SK-N-SH treated with all-trans-retinoic acid at 6 μM for 48 hours (cell line): ENCODE measurements around the gene DPYD.

Experiments
- ATAC-seq: fragments of 200-7000 bp; cut with Tn5 transposase; 3 replicates; pipeline ENCODE4 v1.9.1; 2020; ENCODE audit warnings: mild to moderate bottlenecking, moderate library complexity
- ARNTL ChIP-seq: fragments of 450-650 bp; formaldehyde crosslinking; IDR thresholded peaks from 2 replicates; pipeline ENCODE4 v1.5.0; 2020; ENCODE audit warnings: low read depth, mild to moderate bottlenecking, moderate library complexity, borderline replicate concordance
- BACH2 ChIP-seq: fragments of 250-450 bp; sonication (Bioruptor Pico); IDR thresholded peaks from 2 replicates; pipeline ENCODE4 v1.9.0; 2021; ENCODE audit warnings: mild to moderate bottlenecking, borderline replicate concordance
- CSDC2 ChIP-seq: fragments of 250-450 bp; sonication (Bioruptor Pico); IDR thresholded peaks from 2 replicates; pipeline ENCODE4 v1.5.0; 2020; ENCODE audit warnings: mild to moderate bottlenecking, moderate library complexity
- ESRRG ChIP-seq: fragments of 250-450 bp; sonication (Bioruptor Pico); IDR thresholded peaks from 2 replicates; pipeline ENCODE4 v1.6.1; 2021; ENCODE audit warnings: mild to moderate bottlenecking
- GLIS3 ChIP-seq: fragments of 250-450 bp; sonication (Bioruptor Pico); IDR thresholded peaks from 2 replicates; pipeline ENCODE4 v1.5.0; 2020; ENCODE audit warnings: mild to moderate bottlenecking, moderate library complexity
- ISL1 ChIP-seq: fragments of 250-450 bp; sonication (Bioruptor Pico); IDR thresholded peaks from 2 replicates; pipeline ENCODE4 v2.1.2; 2022; ENCODE audit warnings: mild to moderate bottlenecking, moderate library complexity
- OSR1 ChIP-seq: fragments of 250-450 bp; sonication (Bioruptor Pico); IDR thresholded peaks from 2 replicates; pipeline ENCODE4 v1.8.0; 2022; ENCODE audit warnings: moderate library complexity, mild to moderate bottlenecking, inconsistent platforms
- RARB ChIP-seq: fragments of 250-450 bp; sonication (Bioruptor Pico); IDR thresholded peaks from 2 replicates; pipeline ENCODE4 v1.8.0; 2021; ENCODE audit warnings: mild to moderate bottlenecking, moderate library complexity
- SNAI2 ChIP-seq: fragments of 250-450 bp; sonication (Bioruptor Pico); IDR thresholded peaks from 2 replicates; pipeline ENCODE4 v1.5.0; 2020; ENCODE audit warnings: mild to moderate bottlenecking, moderate library complexity
- TCF4 ChIP-seq: fragments of 250-450 bp; sonication (Bioruptor Pico); IDR thresholded peaks from 2 replicates; pipeline ENCODE4 v1.8.0; 2021; ENCODE audit warnings: mild to moderate bottlenecking, moderate library complexity, borderline replicate concordance
- TOX ChIP-seq: fragments of 250-450 bp; sonication (Bioruptor Pico); IDR thresholded peaks from 2 replicates; pipeline ENCODE4 v1.8.0; 2021; ENCODE audit warnings: mild to moderate bottlenecking, moderate library complexity, borderline replicate concordance
- ZC3H10 ChIP-seq: fragments of 250-450 bp; sonication (Bioruptor Pico); IDR thresholded peaks from 2 replicates; pipeline ENCODE4 v1.5.1; 2021; ENCODE audit warnings: mild to moderate bottlenecking, moderate library complexity
- ZFP3 ChIP-seq: fragments of 250-450 bp; sonication (Bioruptor Pico); IDR thresholded peaks from 2 replicates; pipeline ENCODE4 v1.5.0; 2020; ENCODE audit warnings: mild to moderate bottlenecking, moderate library complexity
- ZFP30 ChIP-seq: fragments of 450-650 bp; formaldehyde crosslinking; IDR thresholded peaks from 2 replicates; pipeline ENCODE4 v1.5.0; 2022; ENCODE audit warnings: mild to moderate bottlenecking, moderate library complexity
- ZNF565 ChIP-seq: fragments of 450-650 bp; formaldehyde crosslinking; conservative IDR thresholded peaks from 2 replicates; pipeline ENCODE4 v1.5.0; 2020; ENCODE audit warnings: low read depth, mild to moderate bottlenecking, moderate library complexity
- ZNF70 ChIP-seq: fragments of 450-650 bp; formaldehyde crosslinking; IDR thresholded peaks from 2 replicates; pipeline ENCODE4 v1.5.0; 2020; ENCODE audit warnings: mild to moderate bottlenecking, moderate library complexity
- TF ChIP-seq, protein P1 (sequence below): fragments of 250-450 bp; sonication (Bioruptor Pico); IDR thresholded peaks from 2 replicates; pipeline ENCODE4 v1.5.1; 2021; ENCODE audit warnings: mild to moderate bottlenecking, moderate library complexity
- TF ChIP-seq, protein P2 (sequence below): fragments of 250-450 bp; sonication (Bioruptor Pico); IDR thresholded peaks from 2 replicates; pipeline ENCODE4 v1.5.0; 2020; ENCODE audit warnings: mild to moderate bottlenecking, moderate library complexity
- TF ChIP-seq, protein P3 (sequence below): fragments of 250-450 bp; sonication (Bioruptor Pico); IDR thresholded peaks from 2 replicates; pipeline ENCODE4 v1.5.1; 2020; ENCODE audit warnings: low read depth, mild to moderate bottlenecking, moderate library complexity
- TF ChIP-seq, protein P4 (sequence below): fragments of 250-450 bp; sonication (Bioruptor Pico); IDR thresholded peaks from 2 replicates; pipeline ENCODE4 v1.8.0; 2021; ENCODE audit warnings: low read depth, mild to moderate bottlenecking, moderate library complexity, borderline replicate concordance

DPYD gene

DNA sequence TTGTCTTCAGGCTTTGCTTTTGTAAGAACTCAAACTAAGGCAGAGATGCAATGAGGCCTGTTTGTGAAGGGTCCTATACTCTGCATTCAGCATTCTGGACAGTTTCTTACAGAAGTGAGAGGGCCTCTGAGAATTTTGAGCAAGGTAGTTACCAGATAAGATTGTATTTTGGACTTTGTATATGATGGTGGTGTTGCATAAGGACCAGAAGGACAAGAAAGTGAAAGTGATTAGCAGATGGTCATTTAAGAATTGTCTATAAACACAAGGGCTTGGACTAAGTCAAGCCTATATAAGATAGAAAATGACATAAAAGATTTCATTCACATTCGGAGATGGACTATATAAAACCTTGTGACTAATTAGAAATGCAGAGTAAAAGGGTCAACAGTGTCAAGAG lies 662.2 kb downstream of the DPYD start:
- ATAC-seq, result no peak
- TF ChIP-seq ESRRG (CRISPR knock-in tag), result no peak
- no peak for TF ChIP-seq ZNF565 (CRISPR knock-in tag)
- no peak for TF ChIP-seq ISL1
- no peak for TF ChIP-seq RARB (CRISPR knock-in tag)
- no peak for TF ChIP-seq CSDC2 (CRISPR knock-in tag)
- TF ChIP-seq, protein P1, sequence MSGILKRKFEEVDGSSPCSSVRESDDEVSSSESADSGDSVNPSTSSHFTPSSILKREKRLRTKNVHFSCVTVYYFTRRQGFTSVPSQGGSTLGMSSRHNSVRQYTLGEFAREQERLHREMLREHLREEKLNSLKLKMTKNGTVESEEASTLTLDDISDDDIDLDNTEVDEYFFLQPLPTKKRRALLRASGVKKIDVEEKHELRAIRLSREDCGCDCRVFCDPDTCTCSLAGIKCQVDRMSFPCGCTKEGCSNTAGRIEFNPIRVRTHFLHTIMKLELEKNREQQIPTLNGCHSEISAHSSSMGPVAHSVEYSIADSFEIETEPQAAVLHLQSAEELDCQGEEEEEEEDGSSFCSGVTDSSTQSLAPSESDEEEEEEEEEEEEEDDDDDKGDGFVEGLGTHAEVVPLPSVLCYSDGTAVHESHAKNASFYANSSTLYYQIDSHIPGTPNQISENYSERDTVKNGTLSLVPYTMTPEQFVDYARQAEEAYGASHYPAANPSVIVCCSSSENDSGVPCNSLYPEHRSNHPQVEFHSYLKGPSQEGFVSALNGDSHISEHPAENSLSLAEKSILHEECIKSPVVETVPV (CRISPR knock-in tag), result no peak
- no peak for TF ChIP-seq TOX (CRISPR knock-in tag)
- TF ChIP-seq, protein P2, sequence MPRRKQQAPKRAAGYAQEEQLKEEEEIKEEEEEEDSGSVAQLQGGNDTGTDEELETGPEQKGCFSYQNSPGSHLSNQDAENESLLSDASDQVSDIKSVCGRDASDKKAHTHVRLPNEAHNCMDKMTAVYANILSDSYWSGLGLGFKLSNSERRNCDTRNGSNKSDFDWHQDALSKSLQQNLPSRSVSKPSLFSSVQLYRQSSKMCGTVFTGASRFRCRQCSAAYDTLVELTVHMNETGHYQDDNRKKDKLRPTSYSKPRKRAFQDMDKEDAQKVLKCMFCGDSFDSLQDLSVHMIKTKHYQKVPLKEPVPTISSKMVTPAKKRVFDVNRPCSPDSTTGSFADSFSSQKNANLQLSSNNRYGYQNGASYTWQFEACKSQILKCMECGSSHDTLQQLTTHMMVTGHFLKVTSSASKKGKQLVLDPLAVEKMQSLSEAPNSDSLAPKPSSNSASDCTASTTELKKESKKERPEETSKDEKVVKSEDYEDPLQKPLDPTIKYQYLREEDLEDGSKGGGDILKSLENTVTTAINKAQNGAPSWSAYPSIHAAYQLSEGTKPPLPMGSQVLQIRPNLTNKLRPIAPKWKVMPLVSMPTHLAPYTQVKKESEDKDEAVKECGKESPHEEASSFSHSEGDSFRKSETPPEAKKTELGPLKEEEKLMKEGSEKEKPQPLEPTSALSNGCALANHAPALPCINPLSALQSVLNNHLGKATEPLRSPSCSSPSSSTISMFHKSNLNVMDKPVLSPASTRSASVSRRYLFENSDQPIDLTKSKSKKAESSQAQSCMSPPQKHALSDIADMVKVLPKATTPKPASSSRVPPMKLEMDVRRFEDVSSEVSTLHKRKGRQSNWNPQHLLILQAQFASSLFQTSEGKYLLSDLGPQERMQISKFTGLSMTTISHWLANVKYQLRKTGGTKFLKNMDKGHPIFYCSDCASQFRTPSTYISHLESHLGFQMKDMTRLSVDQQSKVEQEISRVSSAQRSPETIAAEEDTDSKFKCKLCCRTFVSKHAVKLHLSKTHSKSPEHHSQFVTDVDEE (CRISPR knock-in tag), result no peak
- no peak for TF ChIP-seq ZFP30 (CRISPR knock-in tag)
- TF ChIP-seq GLIS3, result no peak
- TF ChIP-seq TCF4 (CRISPR knock-in tag), result no peak

DNA sequence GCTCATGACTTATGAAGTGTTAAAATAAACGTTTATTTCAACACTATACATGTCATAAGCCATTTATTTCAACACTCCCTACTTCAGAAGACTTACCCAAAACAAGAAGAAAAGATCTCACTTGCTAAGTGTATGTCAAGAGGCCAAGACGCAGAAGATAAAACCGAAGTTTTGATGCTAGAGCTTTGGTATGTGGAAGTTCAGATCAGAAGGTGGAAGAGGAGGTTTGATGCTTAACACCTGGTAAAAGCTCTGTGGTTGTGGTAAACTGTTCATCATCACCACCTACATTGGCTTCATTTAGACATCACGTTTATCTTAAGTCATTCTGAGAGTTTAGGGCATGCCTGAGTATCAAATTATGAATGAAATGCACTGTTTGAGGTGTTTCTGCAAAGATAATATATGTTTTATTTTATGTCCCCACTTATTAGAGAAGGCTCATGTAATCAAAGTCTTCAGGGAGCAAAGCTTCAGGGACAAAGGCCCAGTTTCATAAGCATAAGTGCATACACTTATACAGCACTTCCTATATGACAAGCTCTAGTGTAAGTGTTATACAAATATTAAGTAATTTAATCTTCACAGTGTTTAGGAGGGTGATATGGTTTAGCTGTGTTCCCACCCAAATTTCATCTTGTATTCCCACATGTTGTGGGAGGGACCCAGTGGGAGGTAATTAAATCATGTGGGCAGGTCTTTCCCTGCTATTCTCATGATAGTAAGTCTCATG lies 665.9 kb downstream of the DPYD start:
- ATAC-seq, result no peak
- TF ChIP-seq ZFP3 (CRISPR knock-in tag), result no peak
- no peak for TF ChIP-seq ZC3H10 (CRISPR knock-in tag)
- TF ChIP-seq, protein P3, sequence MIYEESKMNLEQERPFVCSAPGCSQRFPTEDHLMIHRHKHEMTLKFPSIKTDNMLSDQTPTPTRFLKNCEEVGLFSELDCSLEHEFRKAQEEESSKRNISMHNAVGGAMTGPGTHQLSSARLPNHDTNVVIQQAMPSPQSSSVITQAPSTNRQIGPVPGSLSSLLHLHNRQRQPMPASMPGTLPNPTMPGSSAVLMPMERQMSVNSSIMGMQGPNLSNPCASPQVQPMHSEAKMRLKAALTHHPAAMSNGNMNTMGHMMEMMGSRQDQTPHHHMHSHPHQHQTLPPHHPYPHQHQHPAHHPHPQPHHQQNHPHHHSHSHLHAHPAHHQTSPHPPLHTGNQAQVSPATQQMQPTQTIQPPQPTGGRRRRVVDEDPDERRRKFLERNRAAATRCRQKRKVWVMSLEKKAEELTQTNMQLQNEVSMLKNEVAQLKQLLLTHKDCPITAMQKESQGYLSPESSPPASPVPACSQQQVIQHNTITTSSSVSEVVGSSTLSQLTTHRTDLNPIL (CRISPR knock-in tag), result no peak
- TF ChIP-seq ZNF70 (CRISPR knock-in tag), result no peak
- no peak for TF ChIP-seq ARNTL
- TF ChIP-seq GLIS3, result no peak
- no peak for TF ChIP-seq ESRRG (CRISPR knock-in tag)
- no peak for TF ChIP-seq OSR1 (CRISPR knock-in tag)
- TF ChIP-seq CSDC2 (CRISPR knock-in tag), result no peak
- TF ChIP-seq ISL1, result no peak
- TF ChIP-seq, protein P2 (CRISPR knock-in tag), result no peak

DNA sequence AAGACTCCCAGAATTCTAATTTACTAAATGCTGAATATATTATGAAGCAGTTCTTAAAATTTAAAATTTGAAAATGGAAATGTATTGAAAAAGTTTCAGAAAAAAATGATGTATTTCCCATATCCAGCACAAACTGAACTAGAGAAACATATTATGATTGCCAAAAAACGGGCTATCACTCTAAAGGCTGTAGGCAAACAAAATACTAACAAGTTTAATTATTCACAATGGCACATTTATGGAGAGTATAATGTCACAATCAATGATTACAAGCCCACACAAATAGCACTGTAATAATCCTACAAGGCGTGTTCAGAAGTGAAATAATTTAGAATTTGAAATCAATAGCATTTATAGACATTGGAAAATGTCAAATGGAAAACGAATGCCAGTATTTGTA lies 667.9 kb downstream of the DPYD start:
- no peak for ATAC-seq
- TF ChIP-seq TOX (CRISPR knock-in tag), result no peak
- TF ChIP-seq TCF4 (CRISPR knock-in tag), result no peak
- TF ChIP-seq, protein P1 (CRISPR knock-in tag), result no peak
- TF ChIP-seq, protein P2 (CRISPR knock-in tag), result no peak
- TF ChIP-seq ZFP30 (CRISPR knock-in tag), result no peak
- no peak for TF ChIP-seq ZNF70 (CRISPR knock-in tag)
- TF ChIP-seq SNAI2 (CRISPR knock-in tag), result no peak
- TF ChIP-seq, protein P4, sequence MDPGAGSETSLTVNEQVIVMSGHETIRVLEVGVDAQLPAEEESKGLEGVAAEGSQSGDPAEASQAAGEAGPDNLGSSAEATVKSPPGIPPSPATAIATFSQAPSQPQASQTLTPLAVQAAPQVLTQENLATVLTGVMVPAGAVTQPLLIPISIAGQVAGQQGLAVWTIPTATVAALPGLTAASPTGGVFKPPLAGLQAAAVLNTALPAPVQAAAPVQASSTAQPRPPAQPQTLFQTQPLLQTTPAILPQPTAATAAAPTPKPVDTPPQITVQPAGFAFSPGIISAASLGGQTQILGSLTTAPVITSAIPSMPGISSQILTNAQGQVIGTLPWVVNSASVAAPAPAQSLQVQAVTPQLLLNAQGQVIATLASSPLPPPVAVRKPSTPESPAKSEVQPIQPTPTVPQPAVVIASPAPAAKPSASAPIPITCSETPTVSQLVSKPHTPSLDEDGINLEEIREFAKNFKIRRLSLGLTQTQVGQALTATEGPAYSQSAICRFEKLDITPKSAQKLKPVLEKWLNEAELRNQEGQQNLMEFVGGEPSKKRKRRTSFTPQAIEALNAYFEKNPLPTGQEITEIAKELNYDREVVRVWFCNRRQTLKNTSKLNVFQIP (CRISPR knock-in tag), result no peak
- no peak for TF ChIP-seq ZC3H10 (CRISPR knock-in tag)
- no peak for TF ChIP-seq GLIS3
- no peak for TF ChIP-seq BACH2 (CRISPR knock-in tag)
